Sigmoid colon (tissue), 7 donors: ENCODE data around the gene OPCML. TPM values are rescaled to one million over a fixed set of nuclear protein-coding genes. Genes with fewer than 3 reads are reported as not detected.

Experiments
- DNase-seq: peaks from one replicate; pipeline ENCODE4 v3.0.0-alpha.2; 2019
- H3K27ac ChIP-seq, 4 donors: fragments of 200-600 bp; sonication (generic); one replicate each; pipeline ENCODE4 v1.5.1; 2016 to 2019; ENCODE audit warnings: mild to moderate bottlenecking in 1 of 4
- H3K27me3 ChIP-seq, 3 donors: fragments of 200-600 bp; sonication (generic); one replicate each; pipeline ENCODE4 v1.5.1; 2019; ENCODE audit warnings: mild to moderate bottlenecking in 1 of 3
- H3K36me3 ChIP-seq, 4 donors: fragments of 200-600 bp; sonication (generic); one replicate each; pipeline ENCODE4 v1.5.1; 2016 to 2019
- H3K4me1 ChIP-seq, 4 donors: fragments of 200-600 bp; sonication (generic); one replicate each; pipeline ENCODE4 v1.5.1; 2017 to 2019
- H3K4me3 ChIP-seq, 4 donors: fragments of 200-600 bp; sonication (generic); one replicate each; pipeline ENCODE4 v1.5.1; 2017 to 2019; ENCODE audit warnings: mild to moderate bottlenecking in 2 of 4, moderate library complexity in 1 of 4
- H3K9me3 ChIP-seq, 4 donors: fragments of 200-600 bp in 3 of 4; sonication (generic) in 3 of 4; one replicate each; pipeline versions ENCODE4 v1.5.1 to v1.6.1; 2013 to 2019
- CTCF ChIP-seq, 4 experiments: fragments of 450-650 bp in 3 of 4; fragments of 200-600 bp in 1 of 4; IDR thresholded peaks; one replicate each; pipeline ENCODE4 v1.5.1; 2016 to 2019; ENCODE audit warnings: antibody characterized with exemption in 4 of 4, mild to moderate bottlenecking in 3 of 4, moderate library complexity in 2 of 4
- EP300 ChIP-seq, 4 donors: sonication (generic); formaldehyde crosslinking; IDR thresholded peaks; one replicate each; pipeline ENCODE4 v1.6.1; 2017; ENCODE audit warnings: antibody characterized with exemption in 4 of 4
- POLR2A ChIP-seq, 2 donors: fragments of 450-650 bp; IDR thresholded peaks; one replicate each; pipeline ENCODE4 v1.6.1; 2016; ENCODE audit warnings: antibody characterized with exemption in 2 of 2, mild to moderate bottlenecking in 2 of 2, moderate library complexity in 2 of 2
- POLR2AphosphoS5 ChIP-seq, 4 donors: sonication (generic); formaldehyde crosslinking; IDR thresholded peaks; one replicate each; pipeline ENCODE4 v1.6.1; 2017; ENCODE audit warnings: antibody characterized with exemption in 4 of 4
- WGBS, 2 donors: extraction: QIAGEN DNeasy Blood & Tissue Kit; methylation state at CpG; one replicate each; pipeline ENCODE4 v1.1.7; 2013; 5-methylcytosine and 5-hydroxymethylcytosine counted together
- intact Hi-C: fragments of 100-400 bp; cut with DNase I; formaldehyde crosslinking; loops from one replicate; pipeline ENCODE4 v1.15.1; 2023
- polyA plus RNA-seq, 3 donors: library from polyadenylated mRNA; stranded (reverse); fragments of 200-250 nt; gene quantifications; one replicate each; pipeline ENCODE4 v1.2.3, GENCODE V29; 2013
- total RNA-seq, 4 donors: library from RNA; depleted of rRNA; stranded (reverse); fragments of >200 nt; gene quantifications; one replicate each; pipeline ENCODE4 v1.1.0, GENCODE V29; 2016
- donor health status: healthy with polysubstance abuse.
- donor health status: Bipolar disorder and iron deficiency.
- donor health status: healthy.

The OPCML gene
- total and polyA plus RNA-seq, 7 donors: under 0.01 to 0.14 (median 0.03) TPM; not detected in 4

- no peaks in the 10 kb centered on the region for H3K4me1 ChIP-seq
- H3K4me3 ChIP-seq: no peak overlapping the region
- WGBS, 2 donors: 48 to 69% methylated on average over 6 of the region's 6 CpGs
- no peaks in the 10 kb centered on the region for H3K36me3 ChIP-seq
- intact Hi-C loops: no loop called here
- no peak for TF ChIP-seq CTCF (IDR thresholded peaks at IDR 0.05)
- TF ChIP-seq POLR2A (IDR thresholded peaks at IDR 0.05): no peak
- no peak for TF ChIP-seq EP300 (IDR thresholded peaks at IDR 0.05)
- TF ChIP-seq POLR2AphosphoS5 (IDR thresholded peaks at IDR 0.05): no peak
- H3K27ac ChIP-seq: no peak overlapping the region
- H3K27me3 ChIP-seq: no peaks in the 10 kb centered on the region
- no peak for DNase-seq
- no peaks in the 10 kb centered on the region for H3K9me3 ChIP-seq
These were observed 646.0 kb downstream of the OPCML start for GRCh38 chr11:132886335-132886734.

GRCh38 chr11:132883241-132883640 lies 649.1 kb downstream of the OPCML start:
- 82 to 88% methylated on average over 3 of the region's 3 CpGs for WGBS, 2 donors
- intact Hi-C loops: no loop called here
- no peaks in the 10 kb centered on the region for H3K36me3 ChIP-seq
- DNase-seq: no peak
- no peaks in the 10 kb centered on the region for H3K9me3 ChIP-seq
- no peak overlapping the region for H3K27ac ChIP-seq
- H3K4me1 ChIP-seq: no peaks in the 10 kb centered on the region
- H3K27me3 ChIP-seq: no peaks in the 10 kb centered on the region
- TF ChIP-seq POLR2A (IDR thresholded peaks at IDR 0.05): no peak
- TF ChIP-seq EP300 (IDR thresholded peaks at IDR 0.05): no peak
- TF ChIP-seq POLR2AphosphoS5 (IDR thresholded peaks at IDR 0.05): no peak
- TF ChIP-seq CTCF (IDR thresholded peaks at IDR 0.05): no peak
- H3K4me3 ChIP-seq: no peak overlapping the region

GRCh38 chr11:132881622-132882021 lies 650.7 kb downstream of the OPCML start:
- TF ChIP-seq CTCF (IDR thresholded peaks at IDR 0.05) (no peak), EP300 (IDR thresholded peaks at IDR 0.05) (no peak), POLR2A (IDR thresholded peaks at IDR 0.05) (no peak), POLR2AphosphoS5 (IDR thresholded peaks at IDR 0.05) (no peak)
- 77 to 79% methylated on average over 3 of the region's 3 CpGs for WGBS, 2 donors
- intact Hi-C loops: no loop called here
- no peaks in the 10 kb centered on the region for H3K27me3 ChIP-seq
- no peak overlapping the region for H3K4me3 ChIP-seq
- DNase-seq: no peak
- H3K27ac ChIP-seq: no peak overlapping the region
- no peaks in the 10 kb centered on the region for H3K9me3 ChIP-seq
- H3K4me1 ChIP-seq: no peaks in the 10 kb centered on the region
- H3K36me3 ChIP-seq: no peaks in the 10 kb centered on the region

GRCh38 chr11:132878111-132878510 lies 654.2 kb downstream of the OPCML start:
- Histone ChIP-seq H3K9me3 (no peaks in the 10 kb centered on the region), H3K27me3 (no peaks in the 10 kb centered on the region), H3K27ac (no peak overlapping the region), H3K4me3 (no peak overlapping the region), H3K36me3 (no peaks in the 10 kb centered on the region), H3K4me1 (no peaks in the 10 kb centered on the region)
- no peak for DNase-seq
- intact Hi-C loops: no loop called here
- WGBS, 2 donors: 83% methylated on average over 5 of the region's 5 CpGs
- TF ChIP-seq POLR2A (IDR thresholded peaks at IDR 0.05): no peak
- no peak for TF ChIP-seq POLR2AphosphoS5 (IDR thresholded peaks at IDR 0.05)
- TF ChIP-seq CTCF (IDR thresholded peaks at IDR 0.05): no peak
- no peak for TF ChIP-seq EP300 (IDR thresholded peaks at IDR 0.05)

GRCh38 chr11:132876705-132877104 lies 655.6 kb downstream of the OPCML start:
- Histone ChIP-seq H3K36me3 (no peaks in the 10 kb centered on the region), H3K27ac (no peak overlapping the region), H3K4me3 (no peak overlapping the region), H3K4me1 (no peaks in the 10 kb centered on the region), H3K27me3 (no peaks in the 10 kb centered on the region), H3K9me3 (no peaks in the 10 kb centered on the region)
- intact Hi-C loops: no loop called here
- DNase-seq: no peak
- TF ChIP-seq EP300 (IDR thresholded peaks at IDR 0.05) (no peak), POLR2AphosphoS5 (IDR thresholded peaks at IDR 0.05) (no peak), POLR2A (IDR thresholded peaks at IDR 0.05) (no peak), CTCF (IDR thresholded peaks at IDR 0.05) (no peak)
- 78 to 81% methylated on average over 6 of the region's 6 CpGs for WGBS, 2 donors
